Measurements from ENCODE around the gene OR7C1. TPM values are rescaled to one million over a fixed set of nuclear protein-coding genes. Genes with fewer than 3 reads are reported as not detected.
A peak's percentile ranks its signal among the peaks of the same experiment; 100 is the strongest.
"Not testable (repeated sequence)": the region's sequence is repeated elsewhere in the genome, so short reads cannot be mapped to it uniquely, and the experiment has no call there.

The OR7C1 gene
- 0.20 TPM for total RNA-seq

DNA sequence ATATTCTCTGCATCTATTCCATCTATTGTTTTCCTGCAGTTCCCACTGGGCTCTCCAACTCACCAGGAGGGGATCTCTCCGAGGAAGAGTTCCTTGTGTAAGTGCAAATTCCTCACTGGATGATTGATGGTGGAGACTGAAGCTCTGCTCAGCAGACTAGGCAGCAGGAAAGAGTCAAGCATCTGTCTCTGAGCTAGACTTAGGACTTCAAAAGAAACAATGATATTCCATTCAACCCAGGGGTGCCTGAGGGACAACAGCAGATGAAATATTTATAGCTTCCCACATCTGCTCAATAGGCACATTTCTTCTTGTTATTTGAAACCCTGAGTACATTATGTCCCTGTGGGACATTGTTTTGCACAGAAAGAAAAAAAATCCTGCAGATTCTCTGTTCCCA is at the start of gene OR7C1, which contains the start of gene OR7A5:
OR7C1 (minus strand) TSS at position 175 of the 400 bp plus-strand sequence. CDS start 35,049 bp downstream, outside the sequence.
OR7A5 (minus strand) TSS at position 175 of the 400 bp plus-strand sequence. CDS start 6,944 bp downstream, outside the sequence.
- DNase-seq: peak; percentile 85

DNA sequence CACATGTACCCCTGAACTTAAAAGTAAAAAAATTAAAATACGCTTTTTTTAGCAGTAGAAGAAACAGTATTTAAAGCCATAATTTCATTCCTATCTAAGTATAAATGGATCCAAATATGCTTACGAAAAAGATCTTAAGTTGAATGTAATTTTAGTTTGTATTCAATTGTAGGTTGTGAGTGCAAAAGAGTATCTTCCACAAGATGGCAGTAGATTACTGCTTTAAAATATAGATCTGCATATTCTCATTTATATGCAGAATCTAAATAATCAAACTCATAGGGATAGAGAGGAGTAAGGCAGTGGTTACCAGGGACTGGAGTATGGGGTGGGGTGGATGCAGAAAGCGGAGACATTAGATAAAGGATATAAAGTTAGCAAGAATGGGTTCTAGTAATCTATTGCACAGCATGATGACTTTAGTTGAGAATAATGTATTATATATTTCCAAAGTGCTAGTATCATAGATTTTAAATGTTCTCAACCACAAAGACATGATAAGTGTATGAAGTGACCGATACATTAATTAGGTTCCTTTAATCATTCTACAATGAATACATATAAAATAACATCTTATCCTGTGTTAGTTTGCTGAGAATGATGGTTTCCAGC is 36.7 kb upstream of the OR7C1 start:
- DNase-seq: no peak

DNA sequence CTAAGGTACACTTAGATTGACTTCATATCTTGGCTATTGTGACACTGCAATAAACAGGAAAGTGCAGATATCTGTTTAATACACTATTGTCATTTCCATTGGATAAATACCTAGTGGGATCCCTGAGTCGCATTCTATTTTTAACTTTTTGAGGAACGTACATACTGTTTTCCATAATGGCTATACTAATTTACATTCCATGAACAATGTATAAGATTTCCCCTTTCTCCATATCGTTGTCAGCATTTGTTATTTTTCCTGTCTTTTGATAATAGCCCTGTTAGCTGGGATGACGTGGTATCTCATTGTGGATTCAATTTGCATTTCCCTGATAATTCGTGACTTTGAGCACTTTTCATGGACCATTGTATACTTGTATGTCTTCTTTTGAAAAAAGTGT is 33.5 kb upstream of the OR7C1 start:
- no peak for DNase-seq

DNA sequence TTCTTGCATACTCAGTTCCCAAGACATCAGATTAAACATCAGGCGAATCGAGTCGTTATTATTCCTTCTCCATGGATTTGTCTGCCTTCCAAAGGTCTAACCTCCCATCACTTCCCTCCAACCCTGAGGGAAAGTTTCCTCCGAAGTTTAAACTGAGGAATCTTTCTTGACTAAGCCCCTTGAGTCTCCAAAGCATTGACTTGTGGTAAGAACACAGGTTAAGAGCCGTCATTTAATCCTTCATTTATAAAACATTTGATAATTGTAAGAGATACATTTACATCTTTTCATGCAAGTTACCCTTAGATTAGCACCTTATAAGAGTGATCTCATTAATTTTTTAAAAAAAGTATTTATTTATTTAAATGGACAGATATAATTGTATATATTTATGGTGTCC is 13.8 kb upstream of the OR7C1 start, which contains the start of gene OR7A10:
OR7A10 (minus strand) TSS at position 101 of the 400 bp plus-strand sequence. CDS start 7,045 bp downstream, outside the sequence.
- no peak for DNase-seq

DNA sequence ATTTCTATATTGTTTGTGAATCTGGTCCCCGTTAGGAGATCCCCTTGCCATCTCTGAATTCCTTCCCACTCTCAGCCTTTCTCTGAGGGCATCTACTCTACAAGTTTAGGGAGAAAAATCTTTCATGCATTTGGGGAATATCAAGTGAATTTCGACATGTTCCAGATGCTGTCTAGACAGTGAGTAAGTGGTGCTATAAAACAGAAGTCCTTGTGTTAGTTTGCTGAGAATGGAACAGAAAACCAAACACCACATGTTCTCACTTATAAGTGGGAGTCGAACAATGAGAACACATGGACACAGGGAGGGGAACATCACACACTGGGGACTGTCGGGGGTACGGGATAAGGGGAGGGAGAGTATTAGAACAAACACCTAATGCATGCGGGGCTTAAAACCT is 8.6 kb upstream of the OR7C1 start:
- peak; percentile 86 for DNase-seq

DNA sequence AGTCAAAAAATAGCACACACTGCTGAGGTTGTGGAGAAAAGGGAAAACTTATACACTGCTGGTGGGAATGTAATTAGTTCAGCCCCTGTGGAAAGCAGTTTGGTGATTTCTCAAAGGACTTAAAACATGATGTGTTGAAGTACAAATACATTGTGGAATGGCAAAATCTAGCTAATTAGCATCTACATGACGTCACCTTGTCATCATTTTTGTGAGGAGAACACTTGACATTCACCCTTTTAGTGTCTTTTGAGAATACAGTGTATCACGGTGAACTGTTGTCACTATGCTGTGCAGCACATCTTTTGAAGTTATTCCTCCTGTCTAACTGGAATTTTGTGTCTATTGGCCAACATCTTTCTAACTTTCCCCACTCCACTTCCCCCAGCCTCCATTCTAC is 8.2 kb upstream of the OR7C1 start:
- DNase-seq: peak; percentile 19

DNA sequence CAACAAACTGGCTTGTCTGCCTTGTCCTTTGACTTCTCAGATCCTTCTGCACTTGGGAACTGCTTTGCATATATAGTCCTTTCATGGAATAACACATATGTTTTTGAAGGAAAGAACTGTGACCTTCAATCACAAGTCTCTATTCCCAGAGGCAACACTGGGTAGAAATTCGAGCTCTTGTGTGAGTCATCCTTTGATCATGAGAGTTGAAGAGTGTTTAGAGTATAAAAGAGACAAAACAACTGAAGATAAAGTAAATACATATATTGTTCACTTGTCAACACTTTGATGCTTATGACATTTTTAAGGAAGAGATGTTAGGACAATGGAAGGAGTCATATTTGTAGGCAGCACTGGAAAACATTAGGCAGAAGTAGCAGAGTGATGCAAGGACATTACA is 5.2 kb upstream of the OR7C1 start:
- DNase-seq: peak; percentile 19

DNA sequence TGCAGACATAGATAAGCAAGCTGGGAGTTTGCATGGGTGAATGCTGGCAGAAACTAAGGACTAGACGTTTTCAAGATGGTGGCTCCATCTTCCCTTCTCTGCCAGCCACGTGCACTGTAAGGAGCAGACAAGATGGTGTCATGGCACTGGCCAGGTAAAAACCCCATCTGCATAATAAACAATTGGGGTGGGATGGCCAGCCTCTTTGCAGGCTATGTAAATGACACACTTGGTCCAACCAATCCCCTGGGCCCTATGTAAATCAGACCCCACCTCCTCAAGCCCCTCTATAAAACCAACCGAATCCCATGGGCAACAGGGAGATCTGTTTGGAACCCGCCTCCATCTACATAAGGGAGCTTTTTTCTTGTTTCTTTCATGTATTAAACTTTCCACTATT is 2.4 kb upstream of the OR7C1 start:
- DNase-seq: no peak

DNA sequence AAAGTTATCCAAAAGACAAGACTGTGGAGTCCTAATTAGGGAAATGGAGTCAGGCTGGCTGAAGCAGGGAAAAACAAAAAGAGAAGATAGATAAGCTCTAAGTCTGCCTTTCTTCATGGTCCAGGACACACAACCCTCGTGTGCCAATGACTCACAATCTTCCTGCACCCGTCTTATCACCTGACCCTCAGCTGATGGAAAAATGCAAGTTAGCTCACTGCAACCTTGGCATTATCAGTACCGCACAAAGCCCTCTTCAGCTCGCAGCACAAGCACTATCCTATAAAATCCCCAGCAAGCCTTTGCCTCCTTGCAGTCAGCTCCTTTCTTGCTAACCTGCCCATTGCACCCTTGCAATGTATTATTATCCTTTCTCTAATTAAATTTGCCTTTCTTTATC is 4.3 kb downstream of the OR7C1 start:
- no peak for DNase-seq

DNA sequence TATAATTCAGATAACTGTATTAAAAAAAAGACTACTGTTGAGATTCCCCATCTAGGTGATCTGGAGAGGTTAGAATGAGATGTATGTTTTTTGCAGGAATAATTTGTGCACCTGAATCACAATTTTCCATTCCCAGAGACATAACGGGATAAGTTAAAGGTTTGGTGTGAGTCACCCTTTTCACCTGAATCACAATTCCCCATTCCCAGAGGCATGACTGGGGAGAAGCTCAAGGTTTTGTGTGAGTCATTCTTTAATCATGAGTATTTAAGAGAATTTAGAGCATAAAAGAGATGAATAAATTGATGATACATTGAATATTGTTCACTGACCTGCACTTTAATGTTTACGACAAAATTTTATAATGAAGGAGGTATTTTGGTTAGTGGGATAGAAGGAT is 9.0 kb downstream of the OR7C1 start:
- DNase-seq: no peak

DNA sequence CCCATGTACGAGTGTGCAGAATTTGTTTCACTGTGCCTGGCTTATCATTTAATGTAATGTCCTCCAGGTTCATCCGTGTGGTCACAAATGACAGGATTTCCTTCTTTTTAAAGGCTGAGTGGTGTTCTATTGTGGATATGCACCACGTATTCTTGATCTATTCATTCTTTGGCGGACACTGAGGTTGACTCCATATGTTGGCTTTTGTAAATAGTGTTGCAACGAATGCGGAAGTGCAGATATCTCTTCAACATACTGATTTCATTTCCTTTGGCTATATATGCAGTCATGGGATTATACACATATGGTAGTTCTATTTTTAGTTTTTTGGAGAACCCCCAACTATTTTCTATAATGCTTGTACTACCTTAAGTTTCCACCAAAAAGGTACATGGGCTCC is 13.0 kb downstream of the OR7C1 start:
- peak; percentile 81 for DNase-seq

DNA sequence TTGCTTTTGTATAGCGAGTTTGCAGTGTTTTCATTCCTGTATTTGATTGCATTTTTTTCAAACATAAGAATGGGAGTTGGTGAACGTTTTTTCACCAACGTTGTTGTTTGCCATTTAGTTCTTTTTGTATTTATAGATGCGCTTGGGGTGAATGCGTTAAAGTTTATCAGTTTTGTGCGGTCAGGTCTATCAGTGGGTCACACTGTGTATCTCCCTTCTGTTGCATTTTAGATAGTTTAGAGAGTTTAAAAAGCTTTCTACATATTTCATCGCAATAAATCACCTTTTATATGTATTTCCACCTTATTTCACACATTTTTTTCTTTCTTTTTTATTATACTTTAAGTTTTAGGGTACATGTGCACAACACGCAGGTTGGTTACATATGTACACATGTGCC is 16.4 kb downstream of the OR7C1 start:
- DNase-seq: no peak

DNA sequence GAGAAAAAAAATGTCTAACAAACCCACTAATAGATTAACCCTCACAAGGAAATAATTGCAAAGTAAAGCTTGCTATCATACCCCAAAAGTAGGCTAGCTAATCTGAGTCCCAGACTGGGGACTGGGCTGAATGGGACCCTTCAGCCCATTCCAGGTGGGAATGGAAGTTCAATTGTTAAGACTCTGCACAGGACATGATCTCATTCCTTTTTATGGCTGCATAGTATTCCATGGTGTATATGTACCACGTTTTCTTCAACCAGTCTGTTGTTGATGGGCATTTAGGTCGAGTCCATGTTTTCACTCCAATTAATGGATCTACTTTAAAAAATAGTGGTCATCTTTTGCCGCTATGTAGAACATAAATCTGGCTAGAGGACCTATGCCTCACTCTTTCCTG is 17.9 kb downstream of the OR7C1 start:
- no peak for DNase-seq

DNA sequence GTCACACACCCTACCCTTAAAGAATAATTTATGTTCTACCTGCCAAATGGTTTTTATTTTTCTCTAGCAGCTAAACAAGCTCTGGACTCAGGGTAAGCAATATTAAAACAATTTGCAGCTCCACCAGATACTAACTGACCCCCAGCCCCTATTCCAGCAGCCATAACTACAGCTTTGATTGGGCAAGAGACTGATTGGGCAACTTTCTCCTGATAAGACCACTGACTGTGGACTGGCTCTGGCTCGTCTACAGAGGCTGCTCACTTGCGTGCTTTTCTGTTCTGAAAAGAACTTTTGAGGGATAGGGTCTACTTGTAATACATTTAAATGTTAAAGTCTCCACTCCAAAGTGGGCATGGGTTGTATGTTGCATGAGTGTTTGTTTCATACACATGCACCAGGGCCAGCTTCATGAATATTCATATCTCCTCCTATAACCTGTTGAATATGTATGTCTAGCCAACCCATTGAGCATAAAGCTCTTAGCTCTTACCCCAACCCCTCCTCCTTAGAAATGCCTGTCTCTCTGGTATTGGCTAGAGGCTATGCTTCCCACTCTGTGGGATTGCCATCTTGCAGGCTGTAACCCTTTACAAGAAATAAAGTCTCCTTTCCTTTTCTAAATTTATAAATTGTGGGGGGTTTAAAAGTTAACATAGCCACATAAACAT is 19.9 kb downstream of the OR7C1 start:
- DNase-seq: no peak

DNA sequence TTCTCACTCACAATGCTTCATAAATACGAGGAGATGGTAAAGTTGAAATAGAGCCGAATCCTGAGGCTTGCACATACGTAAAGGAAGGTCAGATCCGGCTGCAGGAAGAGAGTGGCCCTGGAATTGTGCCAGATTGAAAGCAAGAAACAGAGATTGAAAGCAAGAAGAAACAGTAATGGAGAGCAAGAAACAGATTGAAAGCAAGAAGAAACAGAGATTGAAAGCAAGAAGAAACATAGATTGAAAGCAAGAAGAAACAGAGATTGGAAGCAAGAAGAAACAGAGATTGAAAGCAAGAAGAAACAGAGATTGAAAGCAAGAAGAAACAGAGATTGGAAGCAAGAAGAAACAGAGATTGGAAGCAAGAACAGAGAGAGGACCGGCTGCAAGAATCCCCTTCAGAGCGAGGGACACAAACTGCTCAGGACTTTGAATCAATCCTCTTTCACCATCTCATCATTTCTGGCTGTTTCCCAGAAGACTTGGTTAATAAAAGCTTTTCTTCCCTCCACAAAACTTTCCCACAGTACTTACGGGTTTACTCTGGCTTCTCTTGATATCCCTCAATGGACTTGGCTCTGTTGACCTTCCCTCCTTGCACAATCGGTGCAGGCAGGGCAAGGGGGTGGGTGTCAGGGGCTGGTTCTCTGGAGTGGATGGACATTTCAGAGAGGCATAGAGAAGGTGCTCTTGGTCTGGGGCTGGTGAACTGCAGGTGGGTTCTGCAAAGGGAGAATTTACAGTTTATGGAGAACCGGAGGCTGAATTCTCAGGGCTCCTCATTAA is 25.5 kb downstream of the OR7C1 start:
- no peak for DNase-seq

DNA sequence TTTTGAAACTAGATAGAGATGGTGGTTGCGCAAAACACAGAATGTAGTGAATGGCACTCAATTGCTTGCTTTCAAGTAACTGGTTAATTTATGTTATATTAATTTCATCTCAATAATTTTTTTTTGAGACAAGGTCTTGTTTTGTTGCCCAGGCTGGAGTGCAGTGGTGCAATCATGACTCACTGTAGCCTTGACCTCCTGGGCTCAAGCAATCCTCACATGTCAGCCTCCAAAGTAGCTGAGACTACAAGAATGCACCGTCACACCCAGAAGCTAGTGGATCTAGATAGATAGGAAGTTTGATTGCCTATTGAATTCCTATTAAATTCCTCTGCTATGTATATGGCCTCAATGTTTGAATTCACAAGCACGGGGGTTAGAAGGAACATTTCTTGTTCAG is 30.2 kb downstream of the OR7C1 start:
- DNase-seq: no peak

DNA sequence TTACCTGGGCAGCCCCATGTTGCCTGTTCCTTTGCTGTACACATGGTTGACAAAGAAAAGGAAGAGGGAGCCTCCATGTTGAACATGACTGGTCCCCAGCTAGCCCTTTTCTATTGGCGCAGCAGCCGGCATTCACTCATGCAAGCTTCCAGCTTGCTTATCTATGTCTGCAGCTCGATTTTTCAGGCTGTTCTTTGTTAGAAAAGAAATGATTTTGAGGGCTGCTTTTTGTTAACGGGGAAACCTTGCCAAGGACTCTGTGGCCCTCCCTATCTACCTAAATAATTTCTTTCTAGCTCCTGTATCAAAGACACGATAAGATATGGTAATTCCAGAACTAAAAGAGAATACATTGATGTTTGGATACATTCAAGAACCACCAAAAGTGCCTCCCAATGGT is 36.2 kb downstream of the OR7C1 start:
- DNase-seq: no peak

DNA sequence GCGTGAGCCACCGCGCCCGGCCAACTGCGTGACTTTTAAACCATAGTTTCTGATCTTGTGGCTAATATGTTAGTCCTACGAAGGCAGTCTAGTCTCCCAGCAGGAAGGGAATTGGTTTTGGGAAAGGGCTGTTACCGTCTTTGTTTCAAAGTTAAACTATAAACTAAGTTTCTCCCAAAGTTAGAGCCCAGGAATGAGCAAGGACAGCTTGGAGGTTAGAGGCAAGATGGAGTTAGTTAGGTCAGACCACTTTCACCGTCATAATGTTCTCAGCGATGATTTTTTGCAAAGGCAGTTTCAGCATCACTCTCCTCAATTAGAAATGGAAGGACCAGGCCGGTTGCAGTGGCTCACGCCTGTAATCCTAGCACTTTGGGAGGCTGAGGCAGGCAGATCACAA is 39.0 kb downstream of the OR7C1 start:
- no peak for DNase-seq

DNA sequence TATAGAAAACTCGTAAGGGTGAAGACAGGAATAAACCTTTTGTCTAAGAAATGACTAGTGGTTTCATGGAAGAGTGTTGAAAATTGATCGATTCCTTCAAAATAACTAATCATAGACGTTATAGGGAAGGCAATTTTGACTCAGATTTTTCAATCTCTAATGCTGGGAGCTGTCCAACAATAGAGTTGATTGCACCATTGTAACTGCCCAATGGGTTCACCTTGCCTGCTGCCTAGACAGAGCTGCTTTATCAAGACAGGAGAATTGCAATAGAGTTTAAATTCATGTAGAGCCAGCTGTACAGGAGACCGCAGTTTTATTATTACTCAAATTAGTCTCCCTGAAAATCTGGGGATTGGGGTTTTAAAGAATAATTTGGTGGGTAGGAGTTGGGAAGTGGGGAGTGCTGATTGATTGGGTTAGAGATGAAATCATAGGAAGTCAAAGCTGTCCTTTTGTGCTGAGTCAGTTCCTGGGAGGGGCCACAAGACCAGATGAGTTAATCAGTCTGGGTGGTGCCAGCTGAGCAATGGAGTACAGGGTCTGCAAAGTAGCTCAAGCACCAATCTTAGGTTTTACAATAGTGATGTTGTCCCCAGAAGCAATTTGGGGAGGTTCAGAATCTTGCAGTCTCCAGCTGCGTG is 39.8 kb downstream of the OR7C1 start:
- no peak for DNase-seq

DNA sequence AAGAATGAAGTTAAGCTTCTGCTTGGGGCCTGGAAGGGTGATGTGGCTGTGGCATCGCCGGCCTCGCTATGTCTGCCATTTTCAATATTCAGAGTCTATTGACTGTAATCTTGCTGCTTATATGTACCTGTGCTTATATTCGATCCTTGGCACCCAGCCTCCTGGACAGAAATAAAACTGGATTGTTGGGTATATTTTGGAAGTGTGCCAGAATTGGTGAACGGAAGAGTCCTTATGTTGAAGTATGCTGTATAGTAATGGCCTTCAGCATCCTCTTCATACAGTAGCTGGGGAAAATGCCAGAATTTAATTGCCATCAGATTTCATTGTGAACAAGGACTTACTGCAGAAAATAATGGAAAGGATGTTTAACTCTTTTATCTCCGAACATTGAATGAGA is 42.7 kb downstream of the OR7C1 start:
- not testable (repeated sequence) for DNase-seq

DNA sequence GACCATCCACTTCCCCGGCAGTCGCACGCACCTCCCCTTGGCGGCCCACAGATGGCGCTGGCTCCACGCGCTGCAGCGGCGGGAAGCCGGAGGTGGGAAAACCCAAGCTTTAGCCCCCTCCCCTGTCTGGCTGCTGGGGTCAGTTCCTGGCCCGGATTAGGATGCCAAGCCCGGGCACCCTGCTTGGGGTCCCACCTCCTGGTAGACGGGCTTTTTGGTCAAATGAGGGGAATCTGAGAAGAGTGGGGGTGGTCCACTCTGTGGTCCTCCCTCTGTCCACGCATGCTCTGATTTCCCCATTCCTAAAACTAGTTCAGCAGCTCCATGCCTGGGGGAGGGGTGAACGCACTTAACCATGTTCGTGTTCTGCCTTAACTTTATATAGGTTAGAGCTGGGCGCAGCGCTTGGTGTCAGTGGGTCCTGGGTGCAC is 48.5 kb downstream of the OR7C1 start:
- DNase-seq: no peak

DNA sequence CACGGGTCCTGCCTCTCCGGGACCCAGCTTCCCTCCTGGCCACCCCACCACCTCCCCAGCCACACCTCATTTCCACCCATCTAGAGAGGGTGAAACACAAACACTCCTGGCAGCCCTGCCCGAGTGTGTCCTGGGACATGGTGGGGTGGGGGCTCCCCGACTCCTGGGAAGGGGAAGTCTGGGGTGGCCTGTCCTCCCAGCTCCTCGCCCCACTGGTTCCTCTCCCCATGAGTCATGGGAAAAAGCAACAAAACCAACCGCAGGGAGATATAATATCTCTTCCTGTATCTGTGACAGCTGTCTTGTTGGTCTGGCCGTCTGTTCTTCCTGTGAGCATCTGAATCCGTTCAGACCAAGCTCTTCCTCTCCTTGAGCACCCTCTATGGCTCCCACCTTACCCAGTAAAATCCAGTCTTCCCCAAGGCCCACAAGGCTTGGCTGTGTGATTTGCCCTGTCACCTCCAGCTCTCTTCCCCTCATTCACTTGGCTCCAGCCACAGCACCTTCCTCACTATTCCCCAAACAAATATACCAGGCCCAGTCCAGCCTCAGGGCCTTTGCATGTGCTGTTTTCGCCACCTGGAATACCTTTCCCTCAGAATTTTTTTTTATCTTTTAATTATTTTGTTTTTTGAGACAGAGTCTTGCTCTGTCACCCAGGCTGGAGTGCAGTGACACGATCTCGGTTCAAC is 49.7 kb downstream of the OR7C1 start:
- not testable (repeated sequence) for DNase-seq
